HG03432 (cell line): ENCODE measurements around the gene PLEK2.
"Not testable (repeated sequence)": the region's sequence is repeated elsewhere in the genome, so short reads cannot be mapped to it uniquely, and the experiment has no call there.

Source experiments
- ATAC-seq: cut with Tn5 transposase; IDR thresholded peaks from one replicate; pipeline ENCODE4 v1.9.1; 2021; ENCODE audit warnings: mild to moderate bottlenecking, moderate library complexity; ENCODE audit not compliant: unreplicated experiment

PLEK2 gene, protein sequence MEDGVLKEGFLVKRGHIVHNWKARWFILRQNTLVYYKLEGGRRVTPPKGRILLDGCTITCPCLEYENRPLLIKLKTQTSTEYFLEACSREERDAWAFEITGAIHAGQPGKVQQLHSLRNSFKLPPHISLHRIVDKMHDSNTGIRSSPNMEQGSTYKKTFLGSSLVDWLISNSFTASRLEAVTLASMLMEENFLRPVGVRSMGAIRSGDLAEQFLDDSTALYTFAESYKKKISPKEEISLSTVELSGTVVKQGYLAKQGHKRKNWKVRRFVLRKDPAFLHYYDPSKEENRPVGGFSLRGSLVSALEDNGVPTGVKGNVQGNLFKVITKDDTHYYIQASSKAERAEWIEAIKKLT

DNA sequence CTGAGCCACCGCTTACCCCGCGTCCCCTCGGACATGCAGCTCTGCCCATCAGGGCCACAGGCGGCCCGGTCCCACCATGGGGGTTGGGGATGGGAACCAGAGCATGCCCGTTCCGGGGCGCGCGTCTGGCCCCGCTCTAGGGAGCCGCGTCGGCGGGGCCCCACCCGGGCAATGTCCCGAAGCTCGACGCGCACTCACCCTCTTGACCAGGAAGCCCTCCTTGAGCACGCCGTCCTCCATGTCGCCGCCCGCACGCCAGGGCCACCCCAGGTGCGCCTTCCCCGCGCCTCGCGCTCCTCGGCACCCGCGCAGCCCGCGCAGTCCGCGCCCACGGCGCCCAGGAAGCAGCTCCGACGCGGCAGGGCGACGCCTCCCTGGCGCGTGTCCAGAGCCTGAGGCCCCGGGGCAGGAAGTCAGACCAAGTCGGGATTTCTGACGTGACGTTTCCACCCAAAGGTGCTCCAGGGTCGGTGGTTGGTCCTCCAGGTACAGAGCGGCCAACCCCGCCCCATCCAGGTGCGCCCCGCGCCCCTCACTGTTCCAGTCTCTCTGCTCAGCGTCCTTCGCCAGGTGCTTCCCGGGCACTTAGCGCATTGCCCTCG is at the start of gene PLEK2:
PLEK2 (minus strand) TSS at position 346 of the 602 bp plus-strand sequence; CDS start at position 240, 106 bp downstream.
- no peak for ATAC-seq

DNA sequence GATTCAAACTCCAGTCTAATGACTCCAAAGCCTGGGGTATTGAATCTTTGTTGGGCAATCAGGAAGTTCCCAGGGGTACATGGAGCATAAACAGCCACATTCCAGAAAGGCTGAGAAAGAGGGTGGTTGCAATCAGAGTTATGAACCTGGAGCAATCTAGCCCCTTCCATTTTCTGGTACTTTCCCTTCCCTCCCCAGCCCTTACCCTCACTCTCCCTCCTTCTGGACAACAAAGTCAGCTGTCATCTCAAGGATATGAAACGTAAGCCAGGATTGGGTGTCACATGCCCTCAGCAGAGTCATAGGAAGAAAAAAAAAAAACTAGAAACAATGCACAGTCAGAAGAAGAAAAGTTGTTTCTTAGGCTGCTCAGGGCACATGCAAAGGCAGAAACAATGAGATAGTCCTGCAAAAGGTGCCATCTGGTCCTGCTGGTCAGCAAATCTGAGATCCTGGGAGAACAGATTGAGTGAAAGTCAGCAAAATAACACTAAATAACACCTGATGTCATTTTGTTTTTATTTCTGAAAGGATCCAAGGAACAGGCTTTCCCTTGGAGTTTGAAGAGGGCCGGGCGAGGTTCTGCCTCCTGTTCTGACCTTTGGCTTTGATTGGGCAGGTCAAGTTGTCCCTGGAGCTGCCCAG is 49.5 kb upstream of the PLEK2 start:
- ATAC-seq, result no peak

DNA sequence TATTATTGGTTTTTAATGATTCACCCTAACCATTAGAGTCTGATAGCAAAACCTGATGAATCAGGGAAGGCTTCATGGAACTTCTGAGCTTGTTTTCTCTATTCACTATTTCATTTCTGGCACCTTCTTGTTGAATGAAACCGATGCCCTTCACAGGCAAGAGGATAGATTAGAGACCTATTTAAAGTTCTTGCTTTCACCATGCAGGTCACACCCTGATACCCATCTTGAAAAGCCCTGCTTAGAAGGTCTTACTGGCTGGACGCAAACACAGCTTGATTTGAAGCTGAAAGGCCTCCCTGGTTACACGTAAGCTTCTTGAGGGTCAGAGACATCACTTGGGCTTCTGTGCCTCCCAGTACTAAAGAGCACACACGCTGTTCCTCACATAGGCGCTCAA is 47.4 kb upstream of the PLEK2 start:
- ATAC-seq, result no peak

DNA sequence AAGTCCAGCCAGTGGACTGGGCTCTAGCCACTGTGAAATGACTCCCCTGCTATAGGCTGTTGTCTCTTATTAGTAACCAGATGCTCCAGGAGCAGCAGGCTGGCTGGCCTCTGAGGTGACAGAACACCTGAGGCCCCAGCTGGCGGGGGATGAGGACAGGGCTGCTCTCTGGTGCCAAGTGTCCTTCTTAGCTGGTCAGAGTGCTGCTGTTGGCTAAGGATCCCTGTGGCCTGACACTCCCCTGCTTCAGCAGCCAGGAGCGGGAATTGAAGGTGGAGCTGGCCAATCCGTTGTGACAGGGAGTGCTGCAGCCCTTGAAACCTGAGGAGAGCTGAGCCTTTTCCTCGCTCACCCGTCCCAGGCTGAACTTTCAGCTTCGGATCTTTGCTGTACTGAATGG is 45.8 kb upstream of the PLEK2 start:
- no peak for ATAC-seq

DNA sequence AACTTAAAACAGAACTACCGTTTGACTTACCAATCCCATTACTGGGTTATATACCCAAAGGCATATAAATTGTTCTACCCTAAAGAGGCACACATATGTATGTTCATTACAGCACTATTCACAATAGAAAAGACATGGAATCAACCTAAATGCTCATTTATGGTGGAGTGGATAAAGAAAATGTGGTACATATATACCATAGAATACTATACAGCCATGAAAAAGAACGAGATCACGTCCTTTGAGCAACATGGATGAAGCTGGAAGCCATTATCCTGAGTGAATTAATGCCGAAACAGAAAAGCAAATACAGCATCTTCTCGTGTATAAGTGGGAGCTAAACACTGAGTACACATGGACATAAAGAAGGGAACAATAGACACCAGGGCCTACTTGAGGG is 44.8 kb upstream of the PLEK2 start:
- ATAC-seq, result no peak

DNA sequence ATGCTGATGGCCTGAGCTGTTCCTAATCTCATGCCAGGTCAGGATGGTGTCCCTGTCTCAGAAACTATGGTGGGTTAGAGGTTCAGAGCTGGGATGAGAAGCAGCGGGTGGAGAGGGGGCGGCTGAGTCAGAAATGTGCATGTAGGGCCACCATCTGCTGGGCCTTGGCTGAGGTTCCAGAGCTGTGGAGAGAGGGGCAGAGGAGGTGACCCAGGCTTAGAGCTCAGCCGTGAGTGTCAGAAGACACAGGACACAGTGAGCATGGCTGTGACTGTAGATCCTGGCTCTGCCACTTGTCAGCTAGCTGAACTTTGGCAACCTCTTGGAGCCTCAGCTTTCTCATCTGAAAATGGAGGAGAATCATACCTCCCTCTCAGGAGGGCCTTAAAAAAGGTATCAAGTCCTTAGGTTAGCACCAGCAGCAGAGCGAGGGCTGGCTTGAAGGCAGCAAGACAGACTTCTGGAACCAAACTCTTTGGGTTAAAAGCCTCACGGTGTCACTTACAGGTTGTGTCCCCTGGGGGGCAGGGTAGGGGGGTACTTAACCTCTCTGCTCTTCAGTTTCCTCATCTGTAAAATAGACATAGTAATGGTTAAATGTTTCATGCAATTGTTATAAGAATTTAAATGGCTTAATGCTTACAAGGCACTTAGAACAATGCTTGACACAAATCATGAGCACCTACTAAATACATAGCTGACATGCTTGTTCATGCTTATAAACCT is 41.8 kb upstream of the PLEK2 start:
- ATAC-seq, result no peak

DNA sequence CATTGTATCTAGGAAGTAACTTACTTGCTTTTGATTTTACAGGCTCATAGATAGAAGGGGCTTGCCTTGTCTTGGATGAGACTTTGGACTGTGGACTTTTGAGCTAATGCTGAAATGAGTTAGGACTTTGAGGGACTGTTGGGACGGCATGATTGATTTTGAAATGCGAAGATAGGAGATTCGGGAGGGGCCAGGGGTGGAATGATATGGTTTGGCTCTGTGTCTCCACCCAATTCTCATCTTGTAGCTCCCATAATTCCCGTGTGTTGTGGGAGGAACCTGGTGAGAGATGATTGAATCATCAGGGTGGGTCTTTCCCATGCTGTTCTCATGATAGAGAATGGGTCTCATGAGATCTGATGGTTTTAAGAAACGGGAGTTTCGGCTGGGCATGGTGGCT is 39.7 kb upstream of the PLEK2 start:
- ATAC-seq, result not testable (repeated sequence)

DNA sequence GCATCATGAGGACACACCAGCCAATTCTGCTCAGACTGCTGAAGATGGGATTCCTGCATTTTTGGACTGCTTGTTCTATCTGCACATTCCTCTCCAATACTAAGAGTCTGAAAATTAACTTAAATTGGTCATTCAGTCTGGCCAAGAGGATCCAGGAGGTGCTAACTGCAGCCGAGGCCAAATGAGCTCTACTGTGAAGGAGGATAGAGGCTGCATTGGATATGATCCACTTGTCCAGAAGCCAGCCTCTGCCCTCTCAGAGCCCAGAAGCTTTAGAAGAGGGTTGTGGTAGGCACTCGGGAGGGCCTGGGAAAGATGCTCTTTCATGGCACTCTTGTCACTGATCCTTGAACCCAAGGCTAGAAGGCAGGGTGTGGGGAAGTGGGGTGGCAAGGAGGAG is 37.1 kb upstream of the PLEK2 start:
- ATAC-seq, result no peak

DNA sequence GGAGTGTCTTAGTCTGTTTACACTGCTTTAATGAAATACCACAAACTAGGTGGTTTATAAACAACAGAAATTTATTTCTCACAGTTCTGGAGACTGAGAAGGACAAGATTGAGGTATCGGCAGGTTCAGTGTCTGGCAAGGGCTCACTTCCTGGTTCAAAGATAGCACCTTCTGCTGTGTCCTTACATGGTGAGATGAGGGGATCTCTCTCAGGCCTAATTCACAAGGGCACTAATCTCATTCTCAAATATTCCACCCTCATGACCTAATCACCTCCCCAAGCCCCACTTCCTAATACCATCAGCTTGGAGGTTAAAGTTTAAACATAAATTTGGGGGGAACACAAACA is 35.0 kb upstream of the PLEK2 start:
- ATAC-seq, result no peak

DNA sequence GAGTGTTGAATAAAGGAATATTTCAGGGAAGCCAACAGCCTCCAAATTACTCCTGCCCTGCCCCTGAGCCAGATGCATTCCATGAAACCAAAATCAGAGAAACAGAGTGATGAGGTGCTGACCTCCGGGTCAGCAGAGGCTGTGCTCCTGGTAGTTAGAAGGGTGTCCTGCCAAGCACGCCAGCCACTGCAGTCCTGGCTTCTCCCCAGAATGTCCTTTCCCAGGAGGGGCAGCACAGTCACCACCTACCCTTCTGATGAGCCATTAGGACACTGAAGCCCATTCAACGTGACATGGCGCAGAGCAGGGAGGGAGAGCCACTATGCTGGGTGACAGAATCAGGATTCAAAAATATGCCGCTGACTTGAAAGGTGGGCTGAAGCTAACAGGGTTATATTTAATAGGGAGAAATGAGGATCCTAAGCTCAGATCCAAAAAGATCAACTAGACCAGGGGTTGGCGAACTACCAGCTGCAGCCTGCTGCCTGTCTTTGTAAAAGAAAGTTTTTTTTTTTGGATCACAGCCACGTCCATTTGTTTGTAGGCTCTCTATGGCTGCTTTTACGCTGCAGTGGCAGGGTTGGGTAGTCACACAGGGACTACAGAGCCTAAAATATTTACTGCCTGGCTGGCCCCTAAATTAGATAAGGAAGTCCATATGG is 34.5 kb upstream of the PLEK2 start:
- no peak for ATAC-seq

DNA sequence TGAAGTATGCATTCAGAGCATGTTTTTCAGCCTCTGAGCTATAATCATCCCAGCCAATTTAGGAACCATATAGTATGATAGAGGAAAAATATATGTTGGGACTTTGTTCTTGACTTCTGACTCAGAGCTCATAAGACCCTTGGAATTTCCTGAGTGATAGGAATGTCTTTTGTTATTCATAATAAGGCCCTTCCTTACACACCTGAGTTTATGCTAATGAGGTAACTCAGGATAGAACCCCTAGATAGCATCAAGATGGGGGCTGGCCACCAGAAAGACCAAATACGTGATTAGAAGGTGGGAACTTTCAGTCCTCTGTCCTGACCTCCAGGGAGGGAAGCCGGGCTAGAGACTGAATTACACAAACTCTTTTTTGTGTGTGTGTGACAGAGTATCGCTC is 32.4 kb upstream of the PLEK2 start:
- ATAC-seq, result no peak

DNA sequence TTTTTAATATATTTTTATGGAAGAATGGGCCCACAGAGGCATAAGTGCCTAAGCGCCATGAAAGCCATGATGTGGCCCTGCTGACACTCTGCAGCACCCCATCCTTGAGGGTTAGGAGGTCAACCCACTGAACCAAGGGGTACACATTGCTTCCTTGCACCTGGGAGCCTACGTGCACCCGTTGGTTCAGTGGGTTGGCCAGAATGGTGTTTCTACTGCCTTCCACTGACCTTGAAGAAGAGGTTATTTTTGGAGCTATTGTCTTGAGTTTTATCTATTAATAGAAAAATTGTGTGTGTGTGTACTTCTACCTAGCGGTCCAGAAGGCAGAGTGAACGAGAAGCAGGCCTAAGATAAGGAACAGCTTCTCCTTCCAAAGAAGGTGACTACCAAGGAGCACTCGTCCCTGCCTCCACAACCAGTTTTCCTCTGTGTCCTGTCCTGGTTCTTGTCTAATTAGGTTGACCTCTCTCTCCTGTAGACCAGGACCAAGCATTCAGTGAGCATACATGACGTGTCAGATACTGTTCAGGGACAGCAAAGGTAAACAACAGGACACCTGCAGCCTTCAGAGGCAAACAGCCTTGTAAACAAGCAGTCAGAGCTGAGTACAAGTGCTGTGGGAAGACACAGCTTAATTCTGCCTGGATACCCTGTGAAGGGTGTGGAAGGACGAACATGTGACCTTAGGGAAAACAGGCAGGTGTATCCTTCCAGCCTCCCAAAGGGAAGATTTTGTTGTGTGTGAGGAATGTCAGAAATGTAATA is 30.4 kb upstream of the PLEK2 start:
- ATAC-seq, result no peak

DNA sequence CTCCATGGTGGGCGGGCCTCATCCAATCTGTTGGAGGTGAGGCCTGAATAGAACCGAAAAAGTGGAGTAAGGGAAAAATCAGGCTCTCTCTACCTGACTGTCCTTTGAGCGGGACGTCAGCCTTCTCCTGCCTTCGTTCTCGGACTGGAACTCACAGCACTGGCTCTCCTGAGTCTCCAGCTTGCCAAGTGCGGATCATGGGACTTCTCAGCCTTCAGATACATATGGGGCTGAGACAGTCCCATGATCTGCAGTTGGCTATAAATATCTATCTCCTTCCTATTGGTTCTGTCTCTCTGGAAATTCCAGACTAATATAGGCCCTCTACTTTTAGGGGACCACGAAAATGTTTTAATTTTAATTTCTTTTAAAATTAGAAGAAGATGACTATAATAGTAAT is 29.7 kb upstream of the PLEK2 start:
- ATAC-seq, result no peak

DNA sequence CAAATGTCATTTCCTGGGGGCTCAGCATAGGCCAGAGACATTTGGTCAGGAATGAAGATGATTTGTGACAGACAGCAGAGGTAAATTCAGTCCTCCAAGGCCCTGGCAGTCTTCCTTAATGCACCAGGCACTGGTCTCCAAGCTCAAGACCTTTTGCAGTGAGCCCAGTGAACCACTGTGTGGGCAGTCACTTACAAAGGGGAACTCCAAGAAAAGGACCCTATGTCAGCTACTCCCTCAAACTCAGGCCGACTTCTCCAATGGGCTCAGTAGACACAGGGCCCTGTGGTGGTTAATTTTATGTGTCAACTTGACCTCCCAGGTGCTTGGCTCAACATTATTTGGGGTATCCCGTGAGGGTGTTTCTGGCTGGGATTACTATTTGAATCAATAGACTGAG is 29.3 kb upstream of the PLEK2 start:
- ATAC-seq, result no peak

DNA sequence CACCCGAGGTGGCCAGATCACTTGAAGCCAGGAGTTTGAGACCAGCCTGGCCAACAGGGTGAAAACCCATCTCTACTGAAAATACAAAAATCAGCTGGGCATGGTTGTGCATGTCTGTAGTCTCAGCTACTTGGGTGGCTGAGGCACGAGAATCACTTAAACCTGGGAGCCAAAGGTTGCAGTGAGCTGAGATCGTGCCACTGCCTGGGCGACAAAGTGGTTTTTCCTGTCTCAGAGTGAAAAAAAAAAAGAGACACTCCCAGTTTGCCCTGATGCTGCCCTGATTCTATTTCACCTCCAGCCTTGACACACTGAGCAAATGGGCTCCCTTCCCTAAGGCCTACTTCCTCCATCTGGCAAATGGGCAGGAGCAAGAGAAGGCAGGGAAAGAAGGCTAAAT is 28.5 kb upstream of the PLEK2 start:
- no peak for ATAC-seq

DNA sequence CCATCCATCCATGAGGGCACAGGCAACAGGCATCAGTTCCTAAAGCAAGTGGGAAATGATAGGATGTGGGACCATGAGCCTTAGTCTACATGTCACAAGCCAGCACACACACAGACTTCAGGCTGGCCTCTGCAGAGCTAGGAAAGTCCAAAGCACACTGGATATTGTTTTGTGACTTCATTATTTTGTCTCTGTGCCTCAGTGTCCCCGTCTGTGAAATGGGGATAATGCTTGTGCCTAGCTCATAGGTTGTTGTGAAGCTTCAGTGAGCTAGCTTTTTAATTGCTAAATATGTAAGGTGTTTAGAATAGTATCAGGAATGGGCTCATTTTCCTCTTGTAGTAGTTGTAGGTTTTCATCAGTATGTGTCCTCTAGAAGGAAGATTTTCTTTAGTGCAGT is 27.0 kb upstream of the PLEK2 start:
- ATAC-seq, result no peak

DNA sequence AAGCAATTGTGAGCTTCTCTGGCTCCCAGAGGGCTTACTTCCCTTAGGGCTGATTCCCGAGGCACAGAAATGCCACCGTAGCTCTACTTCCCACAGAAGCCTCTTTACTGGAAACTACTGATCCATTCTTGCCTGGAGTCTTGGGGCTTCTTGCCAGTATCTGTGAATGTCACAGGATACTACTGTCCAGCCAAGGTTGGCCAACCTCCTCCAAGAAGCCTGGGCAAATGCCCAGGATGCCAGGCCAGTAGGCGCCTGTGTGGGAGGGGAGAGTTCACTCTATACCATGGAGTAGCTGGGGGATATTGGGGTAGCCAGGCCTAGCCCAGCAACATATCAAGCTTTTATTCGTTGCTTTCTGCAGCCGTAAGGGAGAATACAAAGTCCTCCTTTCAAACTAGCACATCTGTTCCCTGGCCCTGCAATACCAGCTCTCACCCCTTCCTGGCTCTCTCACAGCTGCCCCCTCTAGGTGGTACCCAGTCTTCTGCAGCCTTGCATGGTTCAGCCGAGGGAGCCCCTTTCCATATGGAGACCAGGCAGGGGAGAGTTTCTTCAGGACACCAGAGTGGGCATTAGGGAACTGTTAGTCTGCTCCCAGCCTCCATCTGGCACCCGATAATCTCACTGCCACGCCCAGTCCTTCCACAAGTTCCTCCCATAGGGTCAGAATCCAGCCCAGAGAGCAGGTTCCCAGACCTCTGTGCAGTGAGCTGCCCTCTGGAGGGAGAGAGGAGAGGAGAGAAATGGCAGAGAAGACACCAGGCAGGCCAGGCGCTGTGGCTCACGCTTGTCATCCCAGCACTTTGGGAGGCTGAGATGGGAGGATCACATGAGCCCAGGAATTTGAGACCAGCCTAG is 24.3 kb upstream of the PLEK2 start:
- no peak for ATAC-seq

DNA sequence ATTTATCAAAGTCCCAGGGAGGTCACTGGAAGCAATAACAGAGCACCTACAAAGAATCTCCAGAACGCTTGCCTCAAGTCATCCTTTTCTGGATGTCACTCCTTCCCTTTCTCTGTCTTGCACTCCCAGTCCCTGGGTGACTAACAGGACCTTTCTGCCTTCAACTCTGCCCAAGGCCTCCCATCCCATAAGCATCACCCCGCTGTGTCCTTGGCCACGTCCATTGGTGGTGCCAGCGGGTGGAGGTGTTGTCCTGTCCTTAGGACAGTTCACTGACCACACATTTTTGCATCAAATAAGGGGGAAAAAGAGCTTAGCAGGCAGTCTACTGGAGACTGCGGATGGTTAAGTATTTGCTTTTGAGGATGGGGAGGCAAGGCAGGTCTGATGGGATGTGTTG is 23.6 kb upstream of the PLEK2 start:
- no peak for ATAC-seq

DNA sequence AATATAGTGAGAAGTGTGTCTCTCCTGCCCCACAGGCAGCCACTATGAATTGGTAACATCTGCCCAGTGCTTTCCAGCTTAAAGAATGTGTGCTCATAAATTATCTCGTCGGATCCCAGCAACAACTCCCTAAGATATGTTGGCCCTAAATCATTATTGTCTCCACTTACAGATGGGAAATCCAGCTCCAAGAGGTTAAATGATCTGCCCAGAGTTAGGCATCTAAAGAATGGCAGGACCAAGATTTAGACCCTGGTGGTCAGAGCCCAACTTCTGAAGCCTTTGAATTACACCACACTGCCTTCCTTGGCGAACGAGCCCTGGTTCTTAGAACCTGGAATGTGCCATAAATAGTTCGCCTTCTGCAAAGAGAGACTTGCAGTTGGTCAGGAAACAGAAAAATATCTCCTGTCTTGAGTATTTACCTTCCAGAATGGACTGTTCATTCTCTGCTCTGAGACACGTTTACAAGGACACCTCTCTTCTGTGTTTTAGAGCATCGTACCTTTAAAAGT is 20.1 kb upstream of the PLEK2 start:
- no peak for ATAC-seq
